HCT116 (cell line): ENCODE measurements around the gene OXTR. TPM values are rescaled to one million over a fixed set of nuclear protein-coding genes. Genes with fewer than 3 reads are reported as not detected.

Experiments
- ATAC-seq: fragments of 200-7000 bp; cut with Tn5 transposase; 2 replicates; pipeline ENCODE4 v1.9.1; 2020; ENCODE audit warnings: mild to moderate bottlenecking, moderate library complexity
- BruUV-seq: library from RNA; stranded (reverse); fragments of 400-500 nt; replicated peaks from 2 replicates; lab custom pipeline; 2021; lab: Mats Ljungman, UMichigan
- CTCF ChIA-PET: fragments of 300-600 bp; sonication (Branson Sonifier 250); formaldehyde crosslinking; loops from one replicate; lab custom pipeline; 2021; ENCODE audit warnings: antibody characterized with exemption; lab: Charles Lee
- POLR2A ChIA-PET: fragments of 300-600, 350-600 bp; sonication (Branson Sonifier 250); formaldehyde crosslinking; loops from one replicate; lab custom pipeline; 2021; ENCODE audit warnings: antibody characterized with exemption; lab: Charles Lee
- RAD21 ChIA-PET, 2 experiments: fragments of 300-600 bp; sonication (Branson Sonifier 250); formaldehyde crosslinking; loops; one replicate each; lab custom pipeline; 2023; ENCODE audit warnings: low total read pairs in 2 of 2; ENCODE audit not compliant: uncharacterized antibody in 2 of 2, unreplicated experiment in 2 of 2, low non-redundant PET in 1 of 2; lab: Charles Lee
- DNase-seq: peaks from one replicate; pipeline ENCODE4 v3.0.0-alpha.2; 2010; ENCODE audit warnings: low read depth, low spot score
- H2AFZ ChIP-seq: fragments of 200-600 bp; shearing (Covaris generic), sonication (generic); 2 replicates; pipeline ENCODE4 v1.6.1; 2017; ENCODE audit warnings: low read depth, mixed run types, mixed read lengths, antibody characterized with exemption, low read length; ENCODE audit not compliant: poor library complexity, severe bottlenecking
- H3K27ac ChIP-seq: 2 replicates; pipeline ENCODE4 v1.5.1; 2012; ENCODE audit warnings: low read depth, low read length
- H3K27me3 ChIP-seq: fragments of 200-600 bp; sonication (generic); 2 replicates; pipeline ENCODE4 v1.6.1; 2016; ENCODE audit warnings: mixed run types, low read length, mixed read lengths; ENCODE audit not compliant: insufficient read depth
- H3K36me3 ChIP-seq, 2 experiments: fragments of 200-500 bp in 1 of 2; fragments of 200-600 bp in 1 of 2; sonication (Bioruptor generic) in 1 of 2; sonication (generic) in 1 of 2; 2 replicates each; pipeline versions ENCODE4 v1.5.1 to v1.6.1; 2014 to 2016; ENCODE audit warnings: low read length in 2 of 2, inconsistent platforms in 1 of 2, mixed read lengths in 1 of 2, mixed run types in 1 of 2; ENCODE audit not compliant: insufficient read depth in 2 of 2, control insufficient read depth in 1 of 2
- H3K4me1 ChIP-seq, 2 experiments: fragments of 200-600 bp in 1 of 2; sonication (generic) in 1 of 2; 2 replicates each; pipeline versions ENCODE4 v1.5.1 to v1.6.1; 2012 to 2017; ENCODE audit warnings: low read length in 2 of 2, inconsistent platforms in 1 of 2, mild to moderate bottlenecking in 1 of 2, mixed read lengths in 1 of 2, mixed run types in 1 of 2, moderate library complexity in 1 of 2; ENCODE audit not compliant: insufficient read depth in 2 of 2, control insufficient read depth in 1 of 2
- H3K4me2 ChIP-seq: fragments of 200-600 bp; sonication (generic); 2 replicates; pipeline ENCODE4 v1.6.1; 2017; ENCODE audit warnings: mixed run types, low read length, mixed read lengths
- H3K4me3 ChIP-seq, 2 experiments: fragments of 200-600 bp in 1 of 2; sonication (generic) in 1 of 2; replicated peaks in 1 of 2; 2 replicates each; pipeline ENCODE4 v1.5.1; 2011 to 2016; ENCODE audit warnings: low read length in 2 of 2, control low read depth in 1 of 2, low read depth in 1 of 2, mild to moderate bottlenecking in 1 of 2, mixed read lengths in 1 of 2, mixed run types in 1 of 2
- H3K79me2 ChIP-seq: fragments of 200-600 bp; sonication (generic); 2 replicates; pipeline ENCODE4 v1.6.1; 2017; ENCODE audit warnings: mild to moderate bottlenecking, mixed run types, low read length, moderate library complexity, mixed read lengths; ENCODE audit not compliant: insufficient read depth
- H3K9ac ChIP-seq: fragments of 200-600 bp; sonication (generic); 2 replicates; pipeline ENCODE4 v1.6.1; 2016; ENCODE audit warnings: low read length, mixed read lengths
- H3K9me2 ChIP-seq: fragments of 200-600 bp; sonication (generic), shearing (Covaris generic); 2 replicates; pipeline ENCODE4 v1.6.1; 2017; ENCODE audit warnings: mixed run types, mild to moderate bottlenecking, moderate library complexity; ENCODE audit not compliant: insufficient read depth
- H3K9me3 ChIP-seq, 2 experiments: fragments of 200-500 bp in 1 of 2; fragments of 200-600 bp in 1 of 2; sonication (Bioruptor generic) in 1 of 2; sonication (generic) in 1 of 2; 2 replicates each; pipeline ENCODE4 v1.6.1; 2014 to 2017; ENCODE audit warnings: low read length in 2 of 2, mixed read lengths in 2 of 2, inconsistent platforms in 1 of 2, low read depth in 1 of 2, mild to moderate bottlenecking in 1 of 2, mixed run types in 1 of 2, moderate library complexity in 1 of 2; ENCODE audit not compliant: control insufficient read depth in 1 of 2, insufficient read depth in 1 of 2
- H4K20me1 ChIP-seq: fragments of 200-600 bp; sonication (generic), shearing (Covaris generic); 2 replicates; pipeline ENCODE4 v1.6.1; 2017; ENCODE audit warnings: mixed run types, mild to moderate bottlenecking, moderate library complexity; ENCODE audit not compliant: insufficient read depth
- JUND ChIP-seq: IDR thresholded peaks from 2 replicates; pipeline ENCODE4 v1.6.1; 2012
- RAD21 ChIP-seq: IDR thresholded peaks from 2 replicates; pipeline ENCODE4 v1.6.1; 2012; ENCODE audit warnings: low read depth, mild to moderate bottlenecking
- YY1 ChIP-seq: IDR thresholded peaks from 2 replicates; pipeline ENCODE4 v1.6.1; 2011; ENCODE audit warnings: low read length, low read depth, moderate library complexity, mild to moderate bottlenecking; ENCODE audit not compliant: insufficient replicate concordance; ENCODE audit errors: extremely low read depth
- ZNF274 ChIP-seq: fragments of 200-500 bp; sonication (Bioruptor generic); IDR thresholded peaks from 2 replicates; pipeline ENCODE4 v1.6.1; 2014; ENCODE audit warnings: mild to moderate bottlenecking, low read depth, low read length, inconsistent platforms
- intact Hi-C: fragments of 100-400 bp; cut with micrococcal nuclease; formaldehyde crosslinking; loops from 2 replicates; pipeline ENCODE4 v1.10.0; 2022
- total RNA-seq: library from RNA; stranded (reverse); gene quantifications from one replicate; pipeline ENCODE4 v1.2.1, GENCODE V29; 2021; ENCODE audit not compliant: unreplicated experiment
- TF ChIP-seq, protein P1 (sequence below), 3 experiments: fragments of 200-600 bp in 1 of 3; sonication (generic) in 1 of 3; IDR thresholded peaks in 2 of 3; conservative IDR thresholded peaks in 1 of 3; 2 replicates each; pipeline ENCODE4 v1.5.1; 2012 to 2017; ENCODE audit warnings: low read depth in 2 of 3, low read length in 2 of 3, antibody characterized with exemption in 1 of 3, borderline replicate concordance in 1 of 3, control low read depth in 1 of 3, mild to moderate bottlenecking in 1 of 3, mixed read lengths in 1 of 3, mixed run types in 1 of 3, moderate library complexity in 1 of 3; ENCODE audit not compliant: insufficient read depth in 1 of 3

OXTR gene
- total RNA-seq, 1 experiment from 2014 or later, result 1.3 TPM

DNA sequence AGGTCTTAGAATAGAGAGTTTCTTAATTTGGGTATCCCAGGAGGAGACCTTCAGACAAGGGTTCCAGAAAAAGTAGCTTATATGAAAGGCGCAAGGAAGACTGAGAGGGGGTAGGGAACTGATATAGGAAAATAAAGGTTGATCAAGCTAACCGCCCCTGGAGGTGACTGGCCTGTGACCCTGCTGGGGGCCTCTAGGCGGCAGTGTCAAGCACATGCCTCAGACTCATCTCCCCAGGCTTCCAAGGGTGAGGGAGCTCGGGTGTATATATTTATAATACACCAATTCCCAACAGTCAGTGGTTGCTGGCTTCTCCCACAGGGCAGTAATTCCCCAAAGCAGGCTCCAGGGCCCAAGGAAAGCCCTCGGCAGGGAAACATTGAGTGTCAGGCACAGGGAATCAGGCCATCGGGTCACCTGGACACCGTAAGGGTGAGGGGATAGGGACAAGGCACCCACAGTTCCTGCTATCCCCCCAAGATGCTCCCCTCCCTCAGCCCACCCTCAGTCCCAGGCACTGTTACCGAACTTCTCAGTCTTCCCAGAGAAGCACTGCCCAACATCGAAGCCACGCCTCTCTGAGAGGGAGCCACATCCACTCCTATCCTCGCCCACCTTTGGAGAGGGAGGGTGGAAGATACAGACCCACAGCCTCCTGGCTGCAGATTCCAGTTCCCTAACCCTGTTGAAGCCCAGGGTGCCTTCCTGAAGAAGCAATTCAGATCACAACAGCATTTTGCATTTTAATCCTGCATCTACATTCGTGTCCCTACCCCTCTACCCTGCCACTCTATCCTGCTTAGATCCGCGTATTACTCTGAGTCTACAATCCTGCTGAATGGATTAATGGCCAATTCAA, 55.3 kb downstream of the OXTR start:
- H3K4me2 ChIP-seq, result no peak overlapping the region
- H3K36me3 ChIP-seq, result no peaks in the 10 kb centered on the region
- no peaks in the 10 kb centered on the region for H3K9me2 ChIP-seq
- H3K27ac ChIP-seq, result no peak overlapping the region
- BruUV-seq, result no TSS peak
- DNase-seq (peak; percentile 24), ATAC-seq (peak; percentile 98)
- peaks cover 0 to 10% of the 10 kb centered on the region in 2 experiments; a peak in 2 of 4 replicates for H3K4me1 ChIP-seq
- ChIA-PET RAD21 (no interaction called here), CTCF (interaction anchor here (0.7 to 2.2 kb wide), 10 partner anchors 10 to 589 kb away, joined by 3 to 15 read pairs (median 4); partner anchors contain the start of gene OXTR), POLR2A (interaction anchor here (0.9 kb wide), 1 partner anchor 19 kb away, joined by 3 read pairs; no protein-coding TSS in a partner anchor)
- H3K4me3 ChIP-seq, result no peak overlapping the region
- no peaks in the 10 kb centered on the region for H3K27me3 ChIP-seq
- H3K9ac ChIP-seq, result no peak overlapping the region
- intact Hi-C loops, result no loop called here
- TF ChIP-seq YY1, result no peak
- TF ChIP-seq RAD21, result peak; percentile 57
- no peak for TF ChIP-seq JUND
- TF ChIP-seq, protein P1, sequence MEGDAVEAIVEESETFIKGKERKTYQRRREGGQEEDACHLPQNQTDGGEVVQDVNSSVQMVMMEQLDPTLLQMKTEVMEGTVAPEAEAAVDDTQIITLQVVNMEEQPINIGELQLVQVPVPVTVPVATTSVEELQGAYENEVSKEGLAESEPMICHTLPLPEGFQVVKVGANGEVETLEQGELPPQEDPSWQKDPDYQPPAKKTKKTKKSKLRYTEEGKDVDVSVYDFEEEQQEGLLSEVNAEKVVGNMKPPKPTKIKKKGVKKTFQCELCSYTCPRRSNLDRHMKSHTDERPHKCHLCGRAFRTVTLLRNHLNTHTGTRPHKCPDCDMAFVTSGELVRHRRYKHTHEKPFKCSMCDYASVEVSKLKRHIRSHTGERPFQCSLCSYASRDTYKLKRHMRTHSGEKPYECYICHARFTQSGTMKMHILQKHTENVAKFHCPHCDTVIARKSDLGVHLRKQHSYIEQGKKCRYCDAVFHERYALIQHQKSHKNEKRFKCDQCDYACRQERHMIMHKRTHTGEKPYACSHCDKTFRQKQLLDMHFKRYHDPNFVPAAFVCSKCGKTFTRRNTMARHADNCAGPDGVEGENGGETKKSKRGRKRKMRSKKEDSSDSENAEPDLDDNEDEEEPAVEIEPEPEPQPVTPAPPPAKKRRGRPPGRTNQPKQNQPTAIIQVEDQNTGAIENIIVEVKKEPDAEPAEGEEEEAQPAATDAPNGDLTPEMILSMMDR (IDR thresholded peaks at IDR 0.05 in 2 of 3, conservative IDR thresholded peaks at IDR 0.05 in 1 of 3; ENCODE audit: borderline replicate concordance in 1 of 3, insufficient read depth in 1 of 3, low read depth in 2 of 3, low read length in 2 of 3), result peak; percentile 54 to 97 (median 81)
- TF ChIP-seq ZNF274, result no peak
- no peak overlapping the region for H2AFZ ChIP-seq
- no peaks in the 10 kb centered on the region for H3K9me3 ChIP-seq
- H4K20me1 ChIP-seq, result no peaks in the 10 kb centered on the region
- no peaks in the 10 kb centered on the region for H3K79me2 ChIP-seq
